Measurements from ENCODE around the gene ENOX1.

DNA sequence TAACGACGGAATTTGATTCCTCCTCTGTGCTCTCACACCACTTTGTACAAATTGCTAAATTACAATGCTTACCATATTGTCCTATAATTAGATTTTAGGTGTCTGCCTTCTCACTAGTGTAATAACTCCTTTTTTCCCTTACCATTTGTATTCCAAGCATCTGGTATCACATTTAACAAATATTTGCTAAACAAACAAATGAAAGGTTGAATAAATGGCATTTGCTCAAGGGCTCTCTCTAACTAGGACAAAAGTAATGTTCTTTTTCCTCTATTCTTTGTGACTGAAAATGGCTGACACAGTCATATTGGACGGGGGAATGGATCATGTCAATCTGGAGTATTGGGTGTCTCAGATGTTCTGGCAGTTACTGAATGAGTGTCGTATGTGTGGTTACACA, 99.7 kb downstream of the ENOX1 start:
- TF ChIP-seq, protein P1, sequence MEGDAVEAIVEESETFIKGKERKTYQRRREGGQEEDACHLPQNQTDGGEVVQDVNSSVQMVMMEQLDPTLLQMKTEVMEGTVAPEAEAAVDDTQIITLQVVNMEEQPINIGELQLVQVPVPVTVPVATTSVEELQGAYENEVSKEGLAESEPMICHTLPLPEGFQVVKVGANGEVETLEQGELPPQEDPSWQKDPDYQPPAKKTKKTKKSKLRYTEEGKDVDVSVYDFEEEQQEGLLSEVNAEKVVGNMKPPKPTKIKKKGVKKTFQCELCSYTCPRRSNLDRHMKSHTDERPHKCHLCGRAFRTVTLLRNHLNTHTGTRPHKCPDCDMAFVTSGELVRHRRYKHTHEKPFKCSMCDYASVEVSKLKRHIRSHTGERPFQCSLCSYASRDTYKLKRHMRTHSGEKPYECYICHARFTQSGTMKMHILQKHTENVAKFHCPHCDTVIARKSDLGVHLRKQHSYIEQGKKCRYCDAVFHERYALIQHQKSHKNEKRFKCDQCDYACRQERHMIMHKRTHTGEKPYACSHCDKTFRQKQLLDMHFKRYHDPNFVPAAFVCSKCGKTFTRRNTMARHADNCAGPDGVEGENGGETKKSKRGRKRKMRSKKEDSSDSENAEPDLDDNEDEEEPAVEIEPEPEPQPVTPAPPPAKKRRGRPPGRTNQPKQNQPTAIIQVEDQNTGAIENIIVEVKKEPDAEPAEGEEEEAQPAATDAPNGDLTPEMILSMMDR (IDR thresholded peaks at IDR 0.05), result no peak
- TF ChIP-seq POLR2A (IDR thresholded peaks at IDR 0.05), result no peak
- no peak for TF ChIP-seq EP300 (IDR thresholded peaks at IDR 0.05)
